GM19025 (cell line): ENCODE data around the gene OR51B5.
"Not testable (repeated sequence)": the region's sequence is repeated elsewhere in the genome, so short reads cannot be mapped to it uniquely, and the experiment has no call there.

ENCODE experiments used
- ATAC-seq: cut with Tn5 transposase; IDR thresholded peaks from one replicate; pipeline ENCODE4 v1.9.1; 2021; ENCODE audit warnings: mild to moderate bottlenecking, low read depth, moderate library complexity; ENCODE audit not compliant: unreplicated experiment

Gene OR51B5

GRCh38 chr11:5343474-5344335, at the start of gene OR51B5:
OR51B5 (minus strand) TSS chr11:5343524; CDS start chr11:5343524, 0 bp downstream.
- no peak for ATAC-seq

GRCh38 chr11:5390210-5390609, 46.9 kb upstream of the OR51B5 start:
- no peak for ATAC-seq

- ATAC-seq, result no peak
Observed at GRCh38 chr11:5384335-5384734, 41.0 kb upstream of the OR51B5 start.

GRCh38 chr11:5383576-5383975, 40.3 kb upstream of the OR51B5 start, which contains the start of gene OR51M1:
OR51M1 (plus strand) TSS chr11:5383812; CDS start chr11:5389399, 5,587 bp downstream.
- no peak for ATAC-seq

- no peak for ATAC-seq
Observed at GRCh38 chr11:5380740-5381342, 37.5 kb upstream of the OR51B5 start.

GRCh38 chr11:5369789-5370188, 26.5 kb upstream of the OR51B5 start:
- ATAC-seq, result no peak

GRCh38 chr11:5368502-5369043, 25.2 kb upstream of the OR51B5 start:
- no peak for ATAC-seq

GRCh38 chr11:5367448-5368074, 24.2 kb upstream of the OR51B5 start:
- ATAC-seq, result no peak

GRCh38 chr11:5366856-5367255, 23.5 kb upstream of the OR51B5 start:
- ATAC-seq, result no peak

- ATAC-seq, result not testable (repeated sequence)
Observed at GRCh38 chr11:5366365-5366764, 23.0 kb upstream of the OR51B5 start.

GRCh38 chr11:5364214-5364613, 20.9 kb upstream of the OR51B5 start:
- no peak for ATAC-seq

- no peak for ATAC-seq
Observed at GRCh38 chr11:5363679-5364078, 20.4 kb upstream of the OR51B5 start.

- ATAC-seq, result no peak
Observed at GRCh38 chr11:5362017-5362625, 18.8 kb upstream of the OR51B5 start.

- ATAC-seq, result not testable (repeated sequence)
Observed at GRCh38 chr11:5356031-5356430, 12.7 kb upstream of the OR51B5 start.

- no peak for ATAC-seq
Observed at GRCh38 chr11:5351208-5351607, 7.9 kb upstream of the OR51B5 start, which contains the start of gene OR51B6. OR51B6 (plus strand) TSS chr11:5351508; CDS start chr11:5351508, 0 bp downstream.

GRCh38 chr11:5349550-5349949, 6.2 kb upstream of the OR51B5 start:
- ATAC-seq, result no peak

GRCh38 chr11:5348551-5349194, 5.3 kb upstream of the OR51B5 start:
- no peak for ATAC-seq

- ATAC-seq, result no peak
Observed at GRCh38 chr11:5345831-5346230, 2.5 kb upstream of the OR51B5 start.

GRCh38 chr11:5339771-5340322, 3.5 kb downstream of the OR51B5 start:
- ATAC-seq, result peak; percentile 78

- not testable (repeated sequence) for ATAC-seq
Observed at GRCh38 chr11:5337253-5337652, 6.1 kb downstream of the OR51B5 start.
